Glomerular visceral epithelial cell (primary cell): ENCODE data around the gene CDKN1A.
A peak's percentile ranks its signal among the peaks of the same experiment; 100 is the strongest.

Source experiments
- DNase-seq: peaks from one replicate; pipeline ENCODE4 v3.0.0-alpha.2; 2016; ENCODE audit errors: extremely low spot score

Gene CDKN1A

DNA sequence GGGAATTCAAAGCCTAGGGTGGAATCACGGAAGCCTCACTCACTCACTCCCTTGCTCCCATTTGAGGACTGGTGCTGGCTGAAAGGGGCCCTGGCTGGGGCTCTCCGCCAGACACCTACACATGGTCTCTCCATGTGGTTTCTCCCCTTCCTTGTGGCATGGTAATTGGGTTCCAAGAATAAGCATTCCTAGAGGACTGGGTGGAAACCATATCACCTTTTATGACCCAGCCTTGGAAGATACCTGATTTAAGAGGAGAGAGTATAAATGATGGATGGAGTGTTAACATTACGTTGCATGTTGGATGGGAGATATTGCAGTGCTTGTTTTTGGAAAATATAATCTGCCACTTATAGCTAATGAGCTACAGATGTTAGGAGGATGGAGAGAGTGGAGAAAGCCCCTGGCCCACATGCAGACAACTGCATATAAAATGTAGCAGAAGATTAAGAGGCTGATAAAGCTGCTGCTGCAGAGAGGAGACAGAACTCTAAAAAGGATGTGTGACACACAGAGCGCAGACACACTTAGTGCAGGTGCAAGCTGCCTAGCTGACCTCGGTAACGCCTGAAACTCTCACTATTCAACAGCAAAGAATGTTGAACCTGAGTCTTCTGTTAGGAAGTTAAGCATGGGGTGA lies 23.3 kb upstream of the CDKN1A start:
- DNase-seq = peak; percentile 23

GRCh38 chr6:36656441-36656840 lies 22.1 kb upstream of the CDKN1A start:
- peak; percentile 74 for DNase-seq

GRCh38 chr6:36657271-36657670 lies 21.2 kb upstream of the CDKN1A start:
- DNase-seq = no peak

GRCh38 chr6:36657942-36658544 lies 20.5 kb upstream of the CDKN1A start:
- peak; percentile 90 for DNase-seq

DNA sequence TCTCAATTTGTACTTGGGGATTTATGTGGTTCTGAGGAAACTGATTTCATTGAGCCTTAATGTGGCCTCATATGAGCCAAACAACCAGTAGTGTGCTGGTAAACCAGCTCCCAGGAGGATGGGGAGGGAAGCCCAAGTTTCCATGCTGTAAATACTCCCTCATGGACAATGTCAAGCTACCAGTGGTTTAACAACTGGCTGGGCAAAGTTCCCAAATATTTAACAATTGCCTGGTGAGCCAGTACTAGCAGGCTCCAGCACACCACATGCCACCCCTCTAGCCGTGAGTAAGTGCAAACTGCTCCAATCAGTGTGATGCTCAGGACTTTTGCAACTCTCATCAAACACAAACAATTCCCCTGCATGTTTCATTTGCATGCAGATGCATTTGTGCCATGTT lies 19.2 kb upstream of the CDKN1A start:
- peak; percentile 37 for DNase-seq

GRCh38 chr6:36660771-36661471 lies 17.6 kb upstream of the CDKN1A start:
- DNase-seq = no peak

DNA sequence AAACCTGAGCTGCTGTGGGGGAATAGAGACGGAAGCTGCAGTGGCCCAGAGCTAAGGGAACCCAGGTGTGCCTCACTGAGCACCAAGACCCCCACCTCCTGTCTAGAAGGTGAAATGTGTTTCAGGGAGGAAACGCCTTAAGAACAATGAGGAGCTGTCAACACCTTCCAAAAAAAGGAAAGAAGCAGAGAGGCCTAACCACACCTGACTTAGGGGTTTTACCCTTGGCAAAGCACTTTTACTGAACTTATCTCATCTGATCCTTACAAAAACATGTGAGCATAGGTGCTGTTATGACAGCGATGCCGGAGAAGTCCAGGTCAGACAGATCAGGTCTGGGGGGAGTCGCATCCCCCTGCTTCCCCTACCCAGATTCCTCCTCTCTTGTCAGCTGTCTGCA lies 16.1 kb upstream of the CDKN1A start:
- DNase-seq = no peak

DNA sequence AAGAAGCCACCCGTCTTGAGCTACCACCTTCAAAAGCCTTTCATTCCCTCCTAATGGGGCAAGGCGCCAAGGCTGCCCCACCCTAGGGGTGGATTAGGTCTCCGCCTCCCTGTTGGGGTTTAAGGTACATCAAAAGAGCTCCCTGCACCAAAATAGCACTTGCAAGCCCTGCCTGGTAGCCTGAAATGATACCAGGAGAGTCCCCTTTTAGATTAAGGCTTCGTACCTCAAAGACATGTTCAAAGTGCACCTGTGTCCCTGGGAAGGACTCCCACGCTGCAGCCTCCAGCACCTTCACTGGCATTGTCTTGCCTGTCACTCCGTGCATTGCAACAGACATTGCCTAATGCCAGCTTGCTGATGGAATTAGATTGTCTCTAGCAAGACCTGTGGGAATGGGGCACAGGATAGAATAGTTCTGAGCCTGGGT lies 15.7 kb upstream of the CDKN1A start:
- no peak for DNase-seq

DNA sequence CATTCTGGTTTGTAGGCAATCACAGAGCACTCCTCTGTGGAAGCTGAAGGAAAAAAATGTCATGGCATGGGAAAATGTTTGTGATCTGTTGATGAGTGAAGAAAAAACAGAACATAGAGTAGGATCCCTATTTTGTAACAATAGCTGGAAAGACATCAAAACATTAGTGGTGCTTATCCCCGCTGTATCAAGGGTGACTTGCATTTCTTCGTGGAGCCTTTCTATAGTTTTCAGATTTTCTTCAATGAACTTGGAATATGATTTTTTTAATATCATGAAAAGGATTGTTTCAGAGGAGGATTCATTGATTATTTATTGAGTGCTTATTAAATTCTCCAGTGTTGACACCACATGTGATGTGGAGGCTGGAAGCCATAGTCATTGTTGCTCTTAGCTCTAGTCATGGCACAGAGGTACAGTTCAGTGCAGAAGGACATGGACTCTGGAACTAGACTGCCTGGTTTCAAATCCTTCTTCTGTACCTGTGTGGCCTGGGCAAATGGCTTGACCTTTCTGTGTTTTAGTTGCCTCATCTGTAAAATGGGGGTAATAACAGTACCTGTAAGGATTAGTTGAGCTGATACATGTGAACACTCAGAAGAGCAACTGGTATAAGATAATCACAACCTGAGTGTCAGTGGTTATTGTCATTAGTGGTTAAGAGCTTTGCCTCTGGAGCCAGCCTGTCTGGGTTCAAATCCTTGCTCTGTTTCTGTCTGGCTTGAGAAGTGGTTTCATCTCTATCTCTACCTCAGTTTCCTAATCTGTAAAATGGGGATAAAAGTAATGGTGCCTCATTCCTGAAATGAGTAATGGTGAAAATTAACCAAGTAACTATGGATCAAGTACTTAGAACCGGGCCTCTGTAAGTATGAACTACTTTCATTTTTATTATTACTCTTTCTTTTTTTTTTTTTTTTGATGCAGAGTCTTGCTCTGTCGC lies 14.7 kb upstream of the CDKN1A start:
- DNase-seq = no peak

DNA sequence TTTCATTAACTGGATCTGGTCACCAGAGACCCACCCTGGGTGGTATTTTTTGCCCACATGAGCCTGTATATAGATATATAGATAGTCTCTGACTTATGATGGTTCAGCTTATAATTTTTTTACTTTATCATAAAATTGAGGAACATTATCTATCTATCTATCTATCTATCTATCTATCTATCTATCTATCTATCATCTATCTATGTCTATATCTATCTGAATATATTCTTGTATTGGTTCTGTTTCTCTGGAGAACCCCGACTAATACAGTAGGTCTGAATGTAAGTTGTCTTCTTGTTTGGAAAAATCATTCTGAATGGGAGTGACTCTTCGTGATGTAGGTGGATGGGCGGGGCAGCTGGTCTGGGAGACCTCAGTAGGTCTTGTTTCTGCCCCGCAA lies 13.3 kb upstream of the CDKN1A start:
- DNase-seq = no peak

DNA sequence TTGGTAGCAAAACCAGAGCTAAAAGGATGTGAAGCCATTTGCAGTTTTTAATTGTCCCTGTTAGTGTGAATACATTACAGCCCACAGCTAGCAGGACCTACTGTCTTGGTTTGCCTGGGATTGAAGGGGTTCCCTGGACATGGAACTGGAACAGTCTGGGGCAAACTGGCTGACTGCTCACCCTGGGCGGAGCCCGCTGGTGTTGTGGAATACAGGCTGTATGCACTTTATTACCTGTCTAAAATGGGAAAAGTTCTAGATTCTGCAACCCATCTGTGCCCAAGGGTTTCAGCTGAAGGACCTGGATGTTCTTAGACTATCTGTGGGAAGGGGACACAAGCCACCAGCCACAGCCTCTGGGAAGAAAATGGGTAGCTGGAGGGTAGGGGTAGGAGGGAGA lies 12.2 kb upstream of the CDKN1A start:
- DNase-seq = no peak

DNA sequence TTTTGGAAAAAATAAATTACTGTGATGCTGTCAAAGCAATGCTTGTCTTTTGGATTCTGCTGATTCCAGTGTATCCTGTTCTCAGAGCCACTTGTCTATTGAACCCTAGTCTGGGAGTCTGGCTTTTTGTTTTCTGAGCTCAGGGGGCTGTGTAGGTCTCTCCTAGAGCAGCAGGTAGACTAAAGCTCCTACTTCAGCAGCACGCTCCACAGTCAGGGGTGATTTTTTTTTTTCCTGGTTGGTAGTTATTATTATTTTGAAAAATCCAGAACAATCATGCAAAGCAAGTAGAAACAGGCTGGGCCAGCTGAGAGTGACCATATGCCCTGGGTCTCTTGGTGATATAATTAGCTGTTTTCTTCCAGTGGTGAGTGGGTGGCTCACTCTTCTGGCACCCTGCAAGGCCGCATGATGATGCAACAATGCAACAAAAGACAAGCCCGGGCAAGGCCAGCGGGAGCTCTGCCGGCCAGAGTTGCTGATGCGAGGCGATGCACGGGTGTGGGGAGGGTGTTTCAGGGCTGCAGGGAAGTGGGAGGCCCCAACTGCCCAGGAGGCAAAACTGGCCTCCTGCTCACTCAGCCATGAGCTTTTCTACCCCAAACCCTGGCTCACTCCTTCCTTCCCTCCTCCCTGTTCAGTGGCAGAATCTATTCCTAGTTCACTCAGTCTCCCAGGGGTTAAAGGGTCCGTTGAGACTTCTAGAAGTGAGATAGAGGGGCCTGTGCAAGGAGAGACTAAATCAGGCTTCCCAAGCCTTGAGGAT lies 11.5 kb upstream of the CDKN1A start:
- DNase-seq = peak; percentile 97

- DNase-seq = no peak
Measured at GRCh38 chr6:36668591-36668990, 9.9 kb upstream of the CDKN1A start.

DNA sequence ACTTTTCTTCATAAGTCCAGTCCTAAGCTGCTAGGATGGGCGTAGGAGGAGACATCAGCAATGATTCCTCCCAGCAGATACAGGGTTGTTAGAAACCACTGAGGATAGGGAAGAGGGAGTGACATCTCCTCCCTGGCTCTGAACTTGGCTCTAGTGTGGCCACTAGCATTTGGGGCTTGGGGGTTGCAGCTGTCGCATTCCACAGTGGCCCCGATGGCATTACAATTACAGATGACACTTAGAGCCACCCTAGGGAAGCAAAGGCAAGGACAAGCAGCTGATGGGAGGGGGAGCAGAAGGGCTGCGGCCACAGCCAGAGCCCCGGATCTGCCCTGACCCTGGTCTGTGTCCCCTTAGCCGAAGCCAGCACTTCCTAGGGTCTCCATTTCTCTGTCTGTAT lies 9.5 kb upstream of the CDKN1A start:
- no peak for DNase-seq

GRCh38 chr6:36670271-36670670 lies 8.2 kb upstream of the CDKN1A start:
- no peak for DNase-seq

GRCh38 chr6:36671687-36672375 lies 6.7 kb upstream of the CDKN1A start:
- DNase-seq = no peak

GRCh38 chr6:36673882-36674281 lies 4.6 kb upstream of the CDKN1A start:
- DNase-seq = no peak

DNA sequence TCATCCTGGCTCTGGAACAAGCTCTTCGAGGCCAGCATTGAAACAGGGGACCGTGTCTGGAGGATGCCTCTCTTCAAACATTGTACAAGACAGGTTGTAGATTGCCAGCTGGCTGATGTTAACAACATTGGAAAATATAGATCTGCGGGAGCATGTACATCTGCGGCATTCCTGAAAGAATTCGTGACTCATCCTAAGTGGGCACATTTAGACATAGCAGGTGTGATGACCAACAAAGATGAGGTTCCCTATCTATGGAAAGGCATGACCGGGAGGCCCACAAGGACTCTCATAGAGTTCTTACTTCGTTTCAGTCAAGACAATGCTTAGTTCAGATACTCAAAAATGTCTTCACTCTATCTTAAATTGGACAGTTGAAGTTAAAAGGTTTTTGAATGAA lies 3.6 kb upstream of the CDKN1A start:
- peak; percentile 36 for DNase-seq

DNA sequence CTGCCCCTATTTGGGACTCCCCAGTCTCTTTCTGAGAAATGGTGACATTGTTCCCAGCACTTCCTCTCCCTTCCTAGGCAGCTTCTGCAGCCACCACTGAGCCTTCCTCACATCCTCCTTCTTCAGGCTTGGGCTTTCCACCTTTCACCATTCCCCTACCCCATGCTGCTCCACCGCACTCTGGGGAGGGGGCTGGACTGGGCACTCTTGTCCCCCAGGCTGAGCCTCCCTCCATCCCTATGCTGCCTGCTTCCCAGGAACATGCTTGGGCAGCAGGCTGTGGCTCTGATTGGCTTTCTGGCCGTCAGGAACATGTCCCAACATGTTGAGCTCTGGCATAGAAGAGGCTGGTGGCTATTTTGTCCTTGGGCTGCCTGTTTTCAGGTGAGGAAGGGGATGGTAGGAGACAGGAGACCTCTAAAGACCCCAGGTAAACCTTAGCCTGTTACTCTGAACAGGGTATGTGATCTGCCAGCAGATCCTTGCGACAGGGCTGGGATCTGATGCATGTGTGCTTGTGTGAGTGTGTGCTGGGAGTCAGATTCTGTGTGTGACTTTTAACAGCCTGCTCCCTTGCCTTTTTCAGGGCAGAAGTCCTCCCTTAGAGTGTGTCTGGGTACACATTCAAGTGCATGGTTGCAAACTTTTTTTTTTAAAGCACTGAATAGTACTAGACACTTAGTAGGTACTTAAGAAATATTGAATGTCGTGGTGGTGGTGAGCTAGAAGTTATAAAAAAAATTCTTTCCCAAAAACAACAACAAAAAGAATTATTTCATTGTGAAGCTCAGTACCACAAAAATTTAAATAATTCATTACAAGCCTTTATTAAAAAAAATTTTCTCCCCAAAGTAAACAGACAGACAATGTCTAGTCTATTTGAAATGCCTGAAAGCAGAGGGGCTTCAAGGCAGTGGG lies 2.1 kb upstream of the CDKN1A start:
- DNase-seq = peak; percentile 51
